C4-2B (cell line): Measurements from ENCODE around the gene USHBP1.

Source experiments
- CTCF ChIP-seq: fragments of 450-650 bp; conservative IDR thresholded peaks from 2 replicates; pipeline ENCODE4 v1.5.1; 2017; ENCODE audit warnings: mild to moderate bottlenecking
- ZFX ChIP-seq: fragments of 450-650 bp; IDR thresholded peaks from 2 replicates; pipeline ENCODE4 v1.6.1; 2017

GRCh38 chr19:17300992-17301619 lies 36.6 kb upstream of the USHBP1 start:
- no peak for TF ChIP-seq CTCF
- TF ChIP-seq ZFX, result no peak
